Measurements from ENCODE around the gene ENPP3. TPM values are rescaled to one million over a fixed set of nuclear protein-coding genes. Genes with fewer than 3 reads are reported as not detected.

ENPP3 gene
- total RNA-seq, 1 experiment from 2014 or later = not detected

DNA sequence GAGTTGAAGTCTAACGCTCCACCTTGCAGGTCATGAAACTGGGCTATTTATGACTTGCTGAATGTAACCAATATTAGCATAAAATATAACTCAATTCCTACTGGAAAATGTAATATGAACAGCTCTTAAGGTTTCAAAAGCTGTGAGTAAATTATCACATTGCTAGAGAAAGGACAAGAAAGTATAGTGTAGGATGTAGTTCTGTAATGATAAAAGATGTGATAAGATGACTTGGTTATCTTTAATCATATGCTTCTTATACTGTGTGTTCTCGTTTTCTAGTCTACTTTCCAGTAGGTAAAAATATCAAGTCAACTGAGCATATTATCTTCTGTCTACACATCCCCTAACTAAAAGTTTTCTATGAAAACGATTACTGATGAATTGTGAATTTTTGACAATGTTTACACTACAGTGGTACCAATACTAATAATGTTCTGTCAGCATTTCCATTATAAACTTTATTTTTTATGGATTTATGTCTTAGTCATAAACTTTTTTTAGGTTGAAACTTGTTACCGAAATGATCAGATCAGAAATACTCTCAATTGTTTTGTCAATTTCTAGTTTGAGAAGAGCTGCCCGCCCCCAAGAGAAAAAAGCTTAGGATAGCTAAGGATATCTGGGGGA, 23.7 kb upstream of the ENPP3 start:
- no TSS peak for BruUV-seq (replicated peaks)
- CTCF ChIA-PET = interaction anchor here (0.6 to 3.5 kb wide), 3 partner anchors 15 to 301 kb away, joined by 3 to 18 read pairs (median 9); partner anchors contain the start of gene MED23
- Mint-ChIP-seq H3K9me3 (ENCODE audit: unreplicated experiment) (no peaks in the 10 kb centered on the region), H3K36me3 (ENCODE audit: insufficient read depth, unreplicated experiment) (peaks cover 88% of the 10 kb centered on the region), H3K4me3 (ENCODE audit: unreplicated experiment) (no peak overlapping the region), H3K27ac (ENCODE audit: low read depth, unreplicated experiment) (no peak overlapping the region), H3K27me3 (ENCODE audit: insufficient read depth, unreplicated experiment) (no peaks in the 10 kb centered on the region), H3K4me1 (ENCODE audit: insufficient read depth, unreplicated experiment) (no peaks in the 10 kb centered on the region)
- TF ChIP-seq, protein P1, sequence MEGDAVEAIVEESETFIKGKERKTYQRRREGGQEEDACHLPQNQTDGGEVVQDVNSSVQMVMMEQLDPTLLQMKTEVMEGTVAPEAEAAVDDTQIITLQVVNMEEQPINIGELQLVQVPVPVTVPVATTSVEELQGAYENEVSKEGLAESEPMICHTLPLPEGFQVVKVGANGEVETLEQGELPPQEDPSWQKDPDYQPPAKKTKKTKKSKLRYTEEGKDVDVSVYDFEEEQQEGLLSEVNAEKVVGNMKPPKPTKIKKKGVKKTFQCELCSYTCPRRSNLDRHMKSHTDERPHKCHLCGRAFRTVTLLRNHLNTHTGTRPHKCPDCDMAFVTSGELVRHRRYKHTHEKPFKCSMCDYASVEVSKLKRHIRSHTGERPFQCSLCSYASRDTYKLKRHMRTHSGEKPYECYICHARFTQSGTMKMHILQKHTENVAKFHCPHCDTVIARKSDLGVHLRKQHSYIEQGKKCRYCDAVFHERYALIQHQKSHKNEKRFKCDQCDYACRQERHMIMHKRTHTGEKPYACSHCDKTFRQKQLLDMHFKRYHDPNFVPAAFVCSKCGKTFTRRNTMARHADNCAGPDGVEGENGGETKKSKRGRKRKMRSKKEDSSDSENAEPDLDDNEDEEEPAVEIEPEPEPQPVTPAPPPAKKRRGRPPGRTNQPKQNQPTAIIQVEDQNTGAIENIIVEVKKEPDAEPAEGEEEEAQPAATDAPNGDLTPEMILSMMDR (IDR thresholded peaks at IDR 0.05; ENCODE audit: unreplicated experiment) = no peak
- POLR2A ChIA-PET = interaction anchor here (0.6 to 1.5 kb wide), 2 partner anchors 8 to 15 kb away, joined by 3 to 6 read pairs; partner anchors contain the start of gene MED23
- intact Hi-C loops (cut with micrococcal nuclease) = no loop called here
- no peak for DNase-seq (ENCODE audit: unreplicated experiment)

DNA sequence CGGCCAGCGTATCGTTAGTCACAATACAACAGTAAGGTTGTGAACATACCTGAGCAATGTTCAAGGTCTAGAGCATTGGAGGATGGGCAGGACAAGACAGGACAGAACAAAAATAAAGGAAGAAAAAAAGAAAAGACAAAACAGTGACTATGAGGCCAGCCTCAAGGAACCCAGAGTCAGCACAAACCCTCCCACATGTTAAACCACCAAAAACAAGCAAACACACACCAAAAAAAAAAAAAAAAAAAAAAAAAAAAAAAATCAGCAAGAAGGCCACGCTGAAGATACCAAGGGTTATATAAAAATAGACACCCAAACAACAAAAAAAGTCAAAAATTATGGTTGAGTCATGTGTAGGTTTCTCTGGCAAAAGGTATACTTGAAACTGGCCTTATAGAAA, 21.8 kb upstream of the ENPP3 start:
- no peak overlapping the region for H3K4me3 Mint-ChIP-seq (ENCODE audit: unreplicated experiment)
- intact Hi-C loops (cut with micrococcal nuclease) = no loop called here
- CTCF ChIA-PET = interaction anchor here (3.5 kb wide), 1 partner anchor 13 kb away, joined by 18 read pairs; the partner anchor contains the start of gene MED23
- no peaks in the 10 kb centered on the region for H3K9me3 Mint-ChIP-seq (ENCODE audit: unreplicated experiment)
- no peak for DNase-seq (ENCODE audit: unreplicated experiment)
- POLR2A ChIA-PET = no interaction called here
- H3K27me3 Mint-ChIP-seq (ENCODE audit: insufficient read depth, unreplicated experiment) = no peaks in the 10 kb centered on the region
- BruUV-seq (replicated peaks) = no TSS peak
- H3K36me3 Mint-ChIP-seq (ENCODE audit: insufficient read depth, unreplicated experiment) = peaks cover 85% of the 10 kb centered on the region
- TF ChIP-seq, protein P1 (IDR thresholded peaks at IDR 0.05; ENCODE audit: unreplicated experiment) = no peak
- no peak overlapping the region for H3K27ac Mint-ChIP-seq (ENCODE audit: low read depth, unreplicated experiment)
- no peaks in the 10 kb centered on the region for H3K4me1 Mint-ChIP-seq (ENCODE audit: insufficient read depth, unreplicated experiment)

DNA sequence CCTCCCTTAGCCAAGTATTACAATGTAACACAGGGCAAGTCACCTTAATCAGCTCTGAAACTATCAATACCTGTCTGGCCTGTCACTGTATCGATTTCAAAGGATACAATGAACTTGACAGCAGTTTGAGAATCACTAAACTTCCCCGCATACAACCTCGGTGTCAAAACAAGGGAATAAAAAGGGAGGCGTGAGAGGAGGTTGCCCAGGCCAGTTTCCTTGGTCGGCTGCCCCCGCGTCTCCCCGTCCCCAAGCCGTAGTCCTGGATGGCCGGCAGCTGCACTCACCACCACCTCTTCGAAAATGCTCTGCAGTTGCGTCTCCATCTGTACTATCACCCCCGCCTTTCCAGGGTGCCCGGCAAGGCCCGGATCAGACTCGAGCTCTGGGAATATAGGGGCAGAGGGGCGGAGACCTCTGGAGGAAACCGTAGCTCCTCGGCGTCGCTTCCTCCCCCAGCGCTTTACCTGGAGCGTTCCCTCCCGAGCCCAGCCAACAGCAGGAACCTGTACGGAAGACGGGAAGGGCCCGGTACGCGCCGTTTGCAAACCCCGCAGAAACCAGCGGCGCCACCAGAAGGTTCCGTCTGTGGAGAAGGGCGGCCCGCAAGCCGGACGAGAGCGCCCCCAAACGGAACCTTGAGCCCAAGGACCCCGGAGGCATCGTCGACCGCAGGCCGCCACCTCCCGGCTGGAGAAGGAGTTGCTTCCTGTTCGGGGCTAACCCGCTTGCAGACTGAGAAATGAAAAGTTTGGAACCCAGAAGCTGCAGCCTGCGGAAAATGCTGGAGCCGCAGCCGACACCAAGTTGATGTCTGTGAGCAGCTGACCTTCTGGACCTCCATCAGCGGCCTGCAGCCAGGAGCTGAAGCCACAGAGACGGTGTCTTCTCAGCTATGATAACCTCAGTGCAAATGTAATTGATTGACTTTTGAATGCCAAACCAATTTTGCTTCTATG, 9.1 kb upstream of the ENPP3 start, which contains the start of gene MED23:
TSS of gene MED23 (minus strand) at position 519 of the 959 bp plus-strand sequence. CDS start at position 326, 193 bp downstream.
- DNase-seq (ENCODE audit: unreplicated experiment) = peak; percentile 94
- Mint-ChIP-seq H3K27me3 (ENCODE audit: insufficient read depth, unreplicated experiment) (no peaks in the 10 kb centered on the region), H3K9me3 (ENCODE audit: unreplicated experiment) (no peaks in the 10 kb centered on the region), H3K4me1 (ENCODE audit: insufficient read depth, unreplicated experiment) (peaks cover 13% of the 10 kb centered on the region), H3K36me3 (ENCODE audit: insufficient read depth, unreplicated experiment) (peaks cover 35% of the 10 kb centered on the region), H3K27ac (ENCODE audit: low read depth, unreplicated experiment) (peak within 1 kb of the TSS; percentile 96), H3K4me3 (ENCODE audit: unreplicated experiment) (peak within 1 kb of the TSS; percentile 93)
- ChIA-PET CTCF (interaction anchor here (0.6 to 2.5 kb wide), 52 partner anchors 8 to 1878 kb away, joined by 3 to 34 read pairs (median 4); partner anchors contain the start of genes ARG1 and ENPP3), POLR2A (interaction anchor here (0.6 to 2.1 kb wide), 17 partner anchors 8 to 948 kb away, joined by 3 to 7 read pairs (median 3); no protein-coding TSS in a partner anchor)
- intact Hi-C loops (cut with micrococcal nuclease) = no loop called here
- TSS peak; percentile 51 for BruUV-seq (replicated peaks)
- TF ChIP-seq, protein P1 (IDR thresholded peaks at IDR 0.05; ENCODE audit: unreplicated experiment) = peak; percentile 97
